GM20000 (cell line): ENCODE measurements around the gene ADRA2C.

Experiments used
- DNase-seq: peaks from one replicate; pipeline ENCODE4 v3.0.0; 2012; ENCODE audit warnings: low spot score
- CTCF ChIP-seq: IDR thresholded peaks from 2 replicates; pipeline ENCODE4 v1.5.1; 2012; ENCODE audit warnings: mild to moderate bottlenecking, control low read depth; ENCODE audit errors: extremely low read depth, missing control alignments

The ADRA2C gene

GRCh38 chr4:3807311-3807710 is 41.1 kb downstream of the ADRA2C start:
- no peak for DNase-seq
- TF ChIP-seq CTCF = no peak

GRCh38 chr4:3807822-3808496 is 41.8 kb downstream of the ADRA2C start:
- no peak for TF ChIP-seq CTCF
- DNase-seq = no peak

GRCh38 chr4:3808597-3808996 is 42.4 kb downstream of the ADRA2C start:
- DNase-seq = no peak
- no peak for TF ChIP-seq CTCF

GRCh38 chr4:3809028-3809427 is 42.8 kb downstream of the ADRA2C start:
- TF ChIP-seq CTCF = no peak
- DNase-seq = no peak

GRCh38 chr4:3809451-3810110 is 43.4 kb downstream of the ADRA2C start:
- TF ChIP-seq CTCF = no peak
- no peak for DNase-seq

GRCh38 chr4:3810111-3810680 is 44.0 kb downstream of the ADRA2C start:
- no peak for DNase-seq
- TF ChIP-seq CTCF = no peak

- no peak for DNase-seq
- no peak for TF ChIP-seq CTCF
These were observed 44.8 kb downstream of the ADRA2C start for GRCh38 chr4:3810796-3811485.
